ENCODE results near the gene SLC10A1. TPM values are rescaled to one million over a fixed set of nuclear protein-coding genes. Genes with fewer than 3 reads are reported as not detected.

SLC10A1 gene
- total and polyA plus RNA-seq, 2 donors = 0.05 TPM; not detected in 1

DNA sequence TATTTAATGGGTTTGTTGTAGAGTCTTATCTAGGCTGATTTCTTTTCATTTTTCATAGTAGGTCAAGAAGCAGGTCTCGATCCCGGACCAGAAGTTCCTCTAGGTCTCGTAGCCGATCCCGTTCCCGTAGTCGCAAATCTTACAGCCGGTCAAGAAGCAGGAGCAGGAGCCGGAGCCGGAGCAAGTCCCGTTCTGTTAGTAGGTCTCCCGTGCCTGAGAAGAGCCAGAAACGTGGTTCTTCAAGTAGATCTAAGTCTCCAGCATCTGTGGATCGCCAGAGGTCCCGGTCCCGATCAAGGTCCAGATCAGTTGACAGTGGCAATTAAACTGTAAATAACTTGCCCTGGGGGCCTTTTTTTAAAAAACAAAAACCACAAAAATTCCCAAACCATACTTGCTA, 25.9 kb downstream of the SLC10A1 start:
- H3K4me1 ChIP-seq (ENCODE audit: insufficient read depth) = peaks cover 3% of the 10 kb centered on the region
- DNase-seq (ENCODE audit: extremely low spot score) = no peak
- WGBS = 94% methylated on average over 16 of the region's 16 CpGs
- H3K4me3 ChIP-seq (ENCODE audit: low read depth, low read length) = no peak overlapping the region
- peaks cover 6% of the 10 kb centered on the region for H3K36me3 ChIP-seq (ENCODE audit: insufficient read depth)
- H3K27ac ChIP-seq (ENCODE audit: low read depth) = no peak overlapping the region

DNA sequence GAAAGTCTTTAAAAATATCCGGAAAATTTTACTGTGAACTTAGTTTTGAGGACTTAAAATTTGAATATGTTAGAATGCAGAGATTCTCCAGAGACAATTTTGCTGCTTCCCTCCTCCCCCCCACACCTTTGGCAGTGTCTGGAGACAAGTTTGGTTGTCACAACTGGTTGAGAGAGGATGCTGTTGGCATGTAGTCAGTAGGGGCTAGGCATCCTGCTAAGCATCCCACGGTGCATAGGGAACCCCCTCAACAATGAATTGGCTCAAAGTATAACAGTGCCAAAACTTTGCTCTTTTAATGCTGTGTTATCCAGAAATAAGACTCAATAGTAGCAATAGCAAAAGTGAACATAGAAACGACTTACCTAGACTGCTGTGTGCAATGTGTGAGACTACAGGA, 26.5 kb downstream of the SLC10A1 start:
- Histone ChIP-seq H3K4me1 (ENCODE audit: insufficient read depth) (peaks cover 3% of the 10 kb centered on the region), H3K27ac (ENCODE audit: low read depth) (no peak overlapping the region), H3K36me3 (ENCODE audit: insufficient read depth) (peaks cover 6% of the 10 kb centered on the region), H3K4me3 (ENCODE audit: low read depth, low read length) (no peak overlapping the region)
- WGBS = 83% methylated on average over 3 of the region's 3 CpGs
- no peak for DNase-seq (ENCODE audit: extremely low spot score)

DNA sequence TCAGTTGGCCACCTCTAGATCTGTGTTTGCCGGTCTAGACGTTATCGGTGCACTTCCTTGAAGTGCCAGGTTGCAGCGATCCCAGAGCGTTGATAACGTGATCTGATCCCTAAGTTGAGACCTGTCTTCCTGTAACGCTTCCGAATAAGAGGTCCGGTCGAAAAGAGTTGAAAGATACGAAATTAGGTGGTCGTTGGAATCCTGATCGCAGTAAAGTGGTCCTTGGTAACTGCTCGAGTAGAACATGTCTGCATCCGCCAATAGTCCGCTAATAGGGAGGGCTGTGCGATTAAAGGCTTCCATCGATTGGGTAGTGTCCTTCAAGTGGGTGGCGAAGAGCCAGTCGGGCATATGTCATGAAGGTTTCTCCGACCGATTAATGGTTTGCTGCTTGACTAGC, 27.4 kb downstream of the SLC10A1 start:
- peaks cover 6% of the 10 kb centered on the region for H3K36me3 ChIP-seq (ENCODE audit: insufficient read depth)
- WGBS = 94% methylated on average over 22 of the region's 22 CpGs
- no peak for DNase-seq (ENCODE audit: extremely low spot score)
- H3K27ac ChIP-seq (ENCODE audit: low read depth) = no peak overlapping the region
- peaks cover 3% of the 10 kb centered on the region for H3K4me1 ChIP-seq (ENCODE audit: insufficient read depth)
- no peak overlapping the region for H3K4me3 ChIP-seq (ENCODE audit: low read depth, low read length)

DNA sequence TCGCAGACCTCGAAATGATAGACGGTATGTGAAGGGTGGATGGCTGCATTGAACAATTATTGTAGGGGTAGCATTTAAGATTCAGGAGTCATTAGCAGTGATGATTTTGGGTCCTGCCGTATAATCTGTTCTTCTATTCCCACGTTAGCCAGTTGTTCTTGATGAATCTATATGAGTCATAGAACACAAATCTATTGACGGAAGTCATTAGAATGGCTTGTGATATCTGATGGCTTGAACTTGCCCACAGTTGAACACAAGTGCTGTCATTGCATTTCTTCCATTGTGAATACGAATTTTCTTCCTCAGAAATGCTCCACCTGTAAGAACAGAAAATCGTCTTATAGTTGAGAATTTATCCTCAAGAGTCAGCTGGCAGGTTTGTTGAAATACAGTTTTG, 28.2 kb downstream of the SLC10A1 start:
- Histone ChIP-seq H3K4me1 (ENCODE audit: insufficient read depth) (peaks cover 2% of the 10 kb centered on the region), H3K36me3 (ENCODE audit: insufficient read depth) (peaks cover 6% of the 10 kb centered on the region), H3K4me3 (ENCODE audit: low read depth, low read length) (no peak overlapping the region), H3K27ac (ENCODE audit: low read depth) (no peak overlapping the region)
- 83% methylated on average over 8 of the region's 8 CpGs for WGBS
- DNase-seq (ENCODE audit: extremely low spot score) = no peak

DNA sequence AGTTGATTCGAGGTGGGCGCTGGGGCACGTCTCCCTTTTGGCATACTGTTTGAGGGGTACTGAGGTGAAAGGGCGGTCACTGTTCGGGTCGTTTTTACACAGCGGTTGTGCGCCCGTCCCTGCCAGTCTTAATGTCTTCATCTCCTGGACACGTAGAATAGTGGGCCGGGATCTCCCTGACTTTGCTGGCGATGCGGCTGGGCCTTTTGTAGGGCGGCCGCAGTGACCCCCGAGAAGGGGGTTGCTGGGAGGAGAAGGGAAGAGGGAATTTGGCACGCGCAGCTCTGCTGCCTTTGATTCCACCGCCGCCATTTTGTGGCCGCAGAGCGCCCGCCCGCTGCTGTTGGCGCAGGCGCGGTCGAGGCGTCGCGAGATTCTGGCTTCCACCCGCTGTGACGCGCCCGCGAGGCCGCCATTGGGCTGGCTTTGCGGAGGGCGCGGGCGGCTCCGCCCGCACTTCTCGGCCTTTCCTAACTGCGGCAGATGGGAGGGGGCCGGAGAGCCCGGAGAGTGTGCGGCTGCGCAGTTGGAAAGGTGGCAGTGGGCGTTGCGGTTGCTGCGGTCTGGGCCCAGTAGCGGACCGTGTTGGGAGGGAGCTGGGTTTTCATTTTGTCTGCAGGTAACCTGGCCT, 29.6 kb downstream of the SLC10A1 start:
- peak; percentile 77 for DNase-seq (ENCODE audit: extremely low spot score)
- H3K36me3 ChIP-seq (ENCODE audit: insufficient read depth) = peaks cover 2% of the 10 kb centered on the region
- H3K4me1 ChIP-seq (ENCODE audit: insufficient read depth) = peaks cover 2% of the 10 kb centered on the region
- peak overlapping the region; percentile 73 for H3K4me3 ChIP-seq (ENCODE audit: low read depth, low read length)
- H3K27ac ChIP-seq (ENCODE audit: low read depth) = peak overlapping the region; percentile 99
- WGBS = under 1% methylated on average over 54 of the region's 54 CpGs

DNA sequence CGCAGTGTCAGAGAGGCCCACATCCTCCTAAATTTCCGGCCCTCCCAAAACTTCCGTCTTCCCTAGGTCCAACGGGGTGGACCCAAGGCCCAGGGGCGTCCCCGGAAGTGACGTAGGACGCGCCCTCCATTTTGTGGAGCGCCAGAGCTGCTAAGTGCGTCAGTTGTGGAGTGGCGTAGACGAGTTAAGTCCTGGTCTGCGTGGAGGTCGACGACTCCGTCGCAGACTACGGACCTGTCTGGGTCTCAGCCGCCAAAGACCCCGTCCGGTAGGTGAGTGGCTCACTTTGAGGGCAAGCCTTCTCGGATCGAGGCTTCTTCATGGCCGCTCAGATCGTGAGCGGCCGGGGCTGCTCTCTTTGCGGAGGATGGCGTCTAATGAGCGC, 30.1 kb downstream of the SLC10A1 start, which contains the start of gene SRSF5:
SRSF5 (plus strand) TSS at position 159 of the 385 bp plus-strand sequence. CDS start 1,015 bp downstream, outside the sequence.
- H3K36me3 ChIP-seq (ENCODE audit: insufficient read depth) = peaks cover 2% of the 10 kb centered on the region
- peak within 1 kb of the TSS; percentile 99 for H3K27ac ChIP-seq (ENCODE audit: low read depth)
- peak within 1 kb of the TSS; percentile 73 for H3K4me3 ChIP-seq (ENCODE audit: low read depth, low read length)
- WGBS = under 1% methylated on average over 31 of the region's 31 CpGs
- peak; percentile 94 for DNase-seq (ENCODE audit: extremely low spot score)
- peaks cover 2% of the 10 kb centered on the region for H3K4me1 ChIP-seq (ENCODE audit: insufficient read depth)

DNA sequence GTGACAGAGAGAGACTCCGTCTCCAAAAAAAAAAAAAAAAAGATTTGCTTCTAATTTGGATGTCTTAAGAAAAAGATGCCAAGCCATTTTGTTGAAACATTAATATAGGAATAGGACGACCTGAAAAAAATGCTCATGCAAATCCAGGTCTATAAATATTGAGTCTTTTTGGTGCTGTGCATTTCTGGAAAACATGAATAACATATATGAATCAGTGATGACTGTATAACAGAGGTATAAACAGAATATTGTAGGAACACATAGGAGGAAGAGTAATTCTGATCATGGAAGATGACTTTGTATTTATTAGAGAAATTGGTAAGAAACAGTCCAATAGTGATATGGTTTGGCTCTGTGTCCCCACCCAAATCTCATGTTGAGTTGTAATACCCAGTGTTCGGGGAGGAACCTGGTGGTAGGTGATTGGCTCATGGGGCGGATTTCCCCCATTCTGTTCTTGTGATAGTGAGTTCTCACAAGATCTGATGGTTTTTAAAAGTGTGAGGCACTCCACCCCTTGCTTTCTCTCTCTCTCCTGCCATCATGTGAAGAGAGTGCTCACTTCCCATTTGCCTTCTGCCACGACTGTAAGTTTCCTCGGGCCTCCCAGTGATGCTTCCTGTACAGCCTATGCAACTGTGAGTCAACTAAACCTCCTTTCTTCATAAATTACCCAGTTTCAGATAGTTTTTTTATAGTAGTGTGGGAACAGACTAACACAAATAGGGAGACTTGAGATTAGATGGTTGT, 33.1 kb downstream of the SLC10A1 start:
- no peak overlapping the region for H3K4me3 ChIP-seq (ENCODE audit: low read depth, low read length)

DNA sequence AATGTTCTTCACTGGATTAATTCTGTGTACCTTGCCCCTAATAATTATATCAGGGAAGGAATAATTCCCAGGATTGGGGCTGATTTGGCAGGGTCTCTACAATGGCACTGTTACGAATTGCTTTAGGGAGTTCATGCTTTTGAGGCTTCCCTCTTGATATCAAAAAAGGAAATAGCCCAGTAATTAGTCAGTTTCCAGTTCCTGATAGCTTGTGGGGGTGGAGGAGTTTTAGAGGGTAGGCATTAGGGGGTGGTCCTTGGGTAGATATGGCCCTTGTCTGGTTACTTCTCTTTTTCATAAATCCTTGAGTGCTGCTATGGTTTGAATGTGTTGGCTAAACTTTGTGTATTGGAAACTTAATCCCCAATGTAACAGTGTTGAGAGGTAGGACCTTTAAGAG, 36.2 kb downstream of the SLC10A1 start:
- Histone ChIP-seq H3K4me3 (ENCODE audit: low read depth, low read length) (no peak overlapping the region), H3K27ac (ENCODE audit: low read depth) (no peak overlapping the region), H3K36me3 (ENCODE audit: insufficient read depth) (no peaks in the 10 kb centered on the region), H3K4me1 (ENCODE audit: insufficient read depth) (no peaks in the 10 kb centered on the region)
- DNase-seq (ENCODE audit: extremely low spot score) = no peak
- 52% methylated on average over 1 of the region's 1 CpG for WGBS

More for the DNA sequence above, 33.1 kb downstream of the SLC10A1 start:
- peaks cover 2% of the 10 kb centered on the region for H3K4me1 ChIP-seq (ENCODE audit: insufficient read depth)
- DNase-seq (ENCODE audit: extremely low spot score) = no peak
- no peak overlapping the region for H3K27ac ChIP-seq (ENCODE audit: low read depth)
- no peaks in the 10 kb centered on the region for H3K36me3 ChIP-seq (ENCODE audit: insufficient read depth)
- 80% methylated on average over 6 of the region's 6 CpGs for WGBS

DNA sequence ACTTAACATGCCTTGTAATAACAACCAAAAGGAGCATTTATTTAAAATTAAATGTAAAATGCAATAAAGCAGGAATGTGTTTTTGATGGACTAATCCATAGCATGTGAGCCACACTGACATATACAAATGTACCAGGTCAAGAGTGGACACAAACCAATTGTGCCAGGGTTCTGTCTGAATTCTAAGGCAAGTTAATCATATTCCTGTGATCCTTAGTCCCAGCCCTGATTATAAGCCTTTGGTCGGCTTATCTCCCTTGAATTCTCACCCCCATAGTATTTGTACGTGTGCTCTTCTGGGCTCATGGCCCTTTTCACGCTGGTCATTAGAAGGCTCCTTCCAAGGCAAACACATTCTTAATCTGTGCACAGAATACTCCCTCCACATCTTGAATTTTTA, 40.7 kb downstream of the SLC10A1 start:
- H3K4me3 ChIP-seq (ENCODE audit: low read depth, low read length) = no peak overlapping the region
- 53% methylated on average over 3 of the region's 3 CpGs for WGBS
- H3K27ac ChIP-seq (ENCODE audit: low read depth) = no peak overlapping the region
- no peak for DNase-seq (ENCODE audit: extremely low spot score)
- no peaks in the 10 kb centered on the region for H3K36me3 ChIP-seq (ENCODE audit: insufficient read depth)
- H3K4me1 ChIP-seq (ENCODE audit: insufficient read depth) = no peaks in the 10 kb centered on the region

DNA sequence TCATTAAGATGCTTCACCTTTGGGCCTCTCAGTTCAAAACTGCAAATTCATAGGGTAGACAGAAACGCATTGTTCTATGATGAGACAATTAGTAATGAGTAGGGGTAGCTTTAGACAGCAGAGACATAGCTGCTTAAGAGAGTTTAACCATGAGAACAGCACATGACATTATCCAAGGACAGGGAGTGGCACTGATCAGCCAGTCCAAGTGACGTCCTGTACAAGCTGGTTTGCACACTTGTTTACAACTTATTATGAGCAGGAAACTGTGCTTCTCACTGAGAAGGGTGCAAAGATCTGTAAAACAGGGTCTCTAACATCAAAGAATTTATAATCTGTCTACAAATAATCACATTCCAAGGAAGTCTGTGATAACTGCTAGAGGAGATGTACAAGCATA, 41.3 kb downstream of the SLC10A1 start:
- 63% methylated on average over 2 of the region's 2 CpGs for WGBS
- no peak for DNase-seq (ENCODE audit: extremely low spot score)
- Histone ChIP-seq H3K36me3 (ENCODE audit: insufficient read depth) (no peaks in the 10 kb centered on the region), H3K4me1 (ENCODE audit: insufficient read depth) (no peaks in the 10 kb centered on the region), H3K4me3 (ENCODE audit: low read depth, low read length) (no peak overlapping the region), H3K27ac (ENCODE audit: low read depth) (no peak overlapping the region)

DNA sequence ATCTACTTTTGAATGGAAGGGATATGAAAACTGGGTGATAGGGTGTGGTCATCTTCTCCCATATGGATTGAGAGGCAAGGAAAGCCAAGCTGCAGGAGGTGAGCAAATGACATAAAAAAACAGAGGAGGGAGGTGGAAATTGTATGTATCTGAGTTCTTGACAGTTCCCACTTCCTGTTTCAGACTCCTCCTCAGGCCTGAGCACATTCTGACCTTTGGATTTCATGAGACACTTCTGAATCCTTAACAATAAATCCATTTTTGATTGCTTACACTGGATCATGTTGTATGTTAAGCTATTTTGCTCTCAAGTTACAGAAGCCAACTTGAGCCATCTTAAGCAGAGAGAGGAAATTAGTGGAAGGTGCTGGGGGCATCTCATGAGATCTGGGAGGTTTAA, 41.7 kb downstream of the SLC10A1 start:
- no peak overlapping the region for H3K4me3 ChIP-seq (ENCODE audit: low read depth, low read length)
- no peak for DNase-seq (ENCODE audit: extremely low spot score)
- H3K27ac ChIP-seq (ENCODE audit: low read depth) = no peak overlapping the region
- H3K4me1 ChIP-seq (ENCODE audit: insufficient read depth) = no peaks in the 10 kb centered on the region
- no peaks in the 10 kb centered on the region for H3K36me3 ChIP-seq (ENCODE audit: insufficient read depth)

DNA sequence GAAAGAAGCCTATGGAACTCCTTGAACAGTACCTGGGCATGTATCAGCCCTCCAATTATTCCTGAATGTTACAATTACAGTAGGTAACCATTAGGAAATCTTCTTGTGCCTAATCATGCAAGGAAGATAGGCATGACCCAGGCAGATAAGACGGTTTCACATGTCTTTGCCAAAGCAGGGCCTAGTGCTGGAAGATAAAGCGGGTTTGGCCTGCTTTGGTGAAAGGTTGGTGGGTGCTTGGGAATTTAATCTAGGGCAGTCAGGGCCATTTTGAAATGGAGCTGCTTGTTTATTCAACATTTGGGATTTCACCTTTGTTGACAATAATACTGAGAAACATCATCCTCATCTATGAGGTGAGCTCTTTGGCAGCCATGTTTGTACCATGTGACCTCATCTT, 42.6 kb downstream of the SLC10A1 start:
- Histone ChIP-seq H3K36me3 (ENCODE audit: insufficient read depth) (no peaks in the 10 kb centered on the region), H3K27ac (ENCODE audit: low read depth) (no peak overlapping the region), H3K4me1 (ENCODE audit: insufficient read depth) (no peaks in the 10 kb centered on the region), H3K4me3 (ENCODE audit: low read depth, low read length) (no peak overlapping the region)
- whole genome bisulfite sequencing = 67% methylated on average over 2 of the region's 2 CpGs
- no peak for DNase-seq (ENCODE audit: extremely low spot score)

DNA sequence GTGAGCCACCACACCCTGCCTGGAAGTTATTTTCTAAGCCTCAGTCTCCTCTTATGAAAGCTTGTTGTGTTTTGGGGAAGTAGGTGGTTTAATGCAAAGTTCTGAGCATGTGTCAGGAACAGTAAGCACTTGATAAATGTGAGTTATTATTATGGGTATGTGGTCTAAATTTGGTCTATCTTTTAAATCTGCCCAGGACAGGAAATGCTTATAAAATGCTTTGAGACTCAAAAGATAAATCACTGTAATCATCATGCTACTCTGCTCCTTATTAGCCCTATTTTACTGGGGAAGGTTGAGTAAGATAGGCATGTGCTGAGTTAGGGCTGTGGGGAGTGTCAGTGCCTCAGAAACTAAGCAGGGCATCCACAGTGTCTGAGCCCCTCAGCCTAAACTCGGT, 43.2 kb downstream of the SLC10A1 start:
- no peak for DNase-seq (ENCODE audit: extremely low spot score)
- Histone ChIP-seq H3K4me1 (ENCODE audit: insufficient read depth) (no peaks in the 10 kb centered on the region), H3K27ac (ENCODE audit: low read depth) (no peak overlapping the region), H3K4me3 (ENCODE audit: low read depth, low read length) (no peak overlapping the region), H3K36me3 (ENCODE audit: insufficient read depth) (no peaks in the 10 kb centered on the region)
- 68% methylated on average over 1 of the region's 1 CpG for WGBS

DNA sequence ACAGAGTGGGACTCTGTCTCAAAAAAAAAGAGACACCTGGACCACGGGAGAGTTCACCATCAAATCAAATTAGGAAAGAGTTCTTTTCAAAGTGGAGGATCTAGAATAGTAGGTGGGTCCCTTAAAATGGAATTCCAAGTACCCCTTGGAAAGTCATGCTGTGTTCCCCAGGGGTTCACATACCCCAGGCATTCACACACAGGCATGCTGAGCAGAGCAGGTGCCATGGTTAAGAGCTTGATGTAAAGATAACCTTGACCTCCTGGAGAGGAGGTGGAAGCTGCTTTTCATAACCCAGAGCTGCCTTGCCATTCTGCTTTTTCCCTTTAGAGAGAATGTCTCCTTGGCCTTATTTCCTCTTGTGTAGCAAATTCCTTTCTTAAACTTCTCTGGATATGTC, 44.3 kb downstream of the SLC10A1 start:
- no peaks in the 10 kb centered on the region for H3K4me1 ChIP-seq (ENCODE audit: insufficient read depth)
- no peak overlapping the region for H3K4me3 ChIP-seq (ENCODE audit: low read depth, low read length)
- no peak overlapping the region for H3K27ac ChIP-seq (ENCODE audit: low read depth)
- DNase-seq (ENCODE audit: extremely low spot score) = no peak
- no peaks in the 10 kb centered on the region for H3K36me3 ChIP-seq (ENCODE audit: insufficient read depth)
- WGBS = 49% methylated on average over 1 of the region's 1 CpG
